Heart left ventricle (tissue), 13 donors: ENCODE results near the gene SERPING1.

Source experiments
- POLR2A ChIP-seq, 2 donors: fragments of 450-650 bp; IDR thresholded peaks; one replicate each; pipeline ENCODE4 v1.6.1; 2017; ENCODE audit warnings: antibody characterized with exemption in 2 of 2, mild to moderate bottlenecking in 2 of 2, moderate library complexity in 2 of 2
- TF ChIP-seq, protein P1 (sequence below), 12 donors: fragments of 200-600 bp; sonication (generic) in 4 of 12; IDR thresholded peaks; one replicate each; pipeline versions ENCODE4 v1.5.0 to v1.8.0; 2018 to 2022; ENCODE audit warnings: antibody characterized with exemption in 12 of 12, mild to moderate bottlenecking in 5 of 12
- donor health status: ischemic (EF 13 %, LVEDD 7.1; RV severe dilation, severe dysfunction).
- donor health status: DM: no; HTN: yes; CAD: no.
- donor health status: DM: no; HTN: no; CAD: no.
- donor health status: ischemic (EF 25% LVEDD 6.9; RV normal size, moderate dysfunction).
- donor health status: ischemic (EF 25% LVEDD 5.7; RV mildly dilated, moderate dysfunction).
- donor health status: ischemic (EF 35%, LVEDD 5.7; RV mildly dilated, moderate dysfunction).
- donor health status: nonischemic (EF 11% LVEDD 7.7; RV severe dilation, severe dysfunction).
- donor health status: DM: yes; HTN: yes; CAD: no.
- donor health status: PGD.
- donor health status: ischemic (EF 29% LVEDD 5.4; RV normal size, mild dysfunction).
- donor health status: nonischemic (EF 23%, LVEDD 6.1; RV moderate dilation, normal function).

DNA sequence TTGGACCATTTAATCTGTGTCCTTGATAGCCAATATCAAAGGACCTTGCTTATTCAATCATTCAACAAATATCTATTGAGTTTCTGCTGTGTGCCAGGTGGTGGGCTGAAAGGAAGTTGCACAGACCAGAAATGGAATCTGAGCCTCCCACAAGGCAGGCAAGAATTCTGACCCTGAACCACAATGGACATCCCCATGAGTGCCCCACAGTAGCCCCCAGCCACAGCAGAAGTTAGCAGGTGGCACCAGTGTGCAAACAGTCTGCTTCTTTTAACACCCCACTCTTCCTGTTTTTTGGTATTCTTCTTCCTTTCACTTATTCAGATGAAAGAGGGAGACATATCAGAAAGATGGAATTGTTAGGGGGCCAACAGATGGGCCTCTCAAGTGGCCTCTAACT is 12.2 kb upstream of the SERPING1 start:
- TF ChIP-seq, protein P1, sequence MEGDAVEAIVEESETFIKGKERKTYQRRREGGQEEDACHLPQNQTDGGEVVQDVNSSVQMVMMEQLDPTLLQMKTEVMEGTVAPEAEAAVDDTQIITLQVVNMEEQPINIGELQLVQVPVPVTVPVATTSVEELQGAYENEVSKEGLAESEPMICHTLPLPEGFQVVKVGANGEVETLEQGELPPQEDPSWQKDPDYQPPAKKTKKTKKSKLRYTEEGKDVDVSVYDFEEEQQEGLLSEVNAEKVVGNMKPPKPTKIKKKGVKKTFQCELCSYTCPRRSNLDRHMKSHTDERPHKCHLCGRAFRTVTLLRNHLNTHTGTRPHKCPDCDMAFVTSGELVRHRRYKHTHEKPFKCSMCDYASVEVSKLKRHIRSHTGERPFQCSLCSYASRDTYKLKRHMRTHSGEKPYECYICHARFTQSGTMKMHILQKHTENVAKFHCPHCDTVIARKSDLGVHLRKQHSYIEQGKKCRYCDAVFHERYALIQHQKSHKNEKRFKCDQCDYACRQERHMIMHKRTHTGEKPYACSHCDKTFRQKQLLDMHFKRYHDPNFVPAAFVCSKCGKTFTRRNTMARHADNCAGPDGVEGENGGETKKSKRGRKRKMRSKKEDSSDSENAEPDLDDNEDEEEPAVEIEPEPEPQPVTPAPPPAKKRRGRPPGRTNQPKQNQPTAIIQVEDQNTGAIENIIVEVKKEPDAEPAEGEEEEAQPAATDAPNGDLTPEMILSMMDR (IDR thresholded peaks at IDR 0.05), result no peak
- TF ChIP-seq POLR2A (IDR thresholded peaks at IDR 0.05), result no peak
